Gastrocnemius medialis (tissue), 4 donors: ENCODE measurements around the gene MMP2.

Source experiments
- CTCF ChIP-seq, 5 experiments: fragments of 450-650 bp in 3 of 5; fragments of 200-600 bp in 2 of 5; sonication (generic) in 2 of 5; IDR thresholded peaks in 4 of 5; conservative IDR thresholded peaks in 1 of 5; 1 replicate in 4 of 5; 2 replicates in 1 of 5; pipeline ENCODE4 v1.5.1; 2016 to 2019; ENCODE audit warnings: antibody characterized with exemption in 5 of 5, mild to moderate bottlenecking in 3 of 5, moderate library complexity in 3 of 5
- POLR2A ChIP-seq, 2 donors: fragments of 450-650 bp; IDR thresholded peaks; one replicate each; pipeline ENCODE4 v1.6.1; 2017; ENCODE audit warnings: antibody characterized with exemption in 2 of 2, mild to moderate bottlenecking in 2 of 2, moderate library complexity in 2 of 2

- TF ChIP-seq POLR2A (IDR thresholded peaks at IDR 0.05) (no peak), CTCF (IDR thresholded peaks at IDR 0.05 in 4 of 5, conservative IDR thresholded peaks at IDR 0.05 in 1 of 5) (no peak)
Measured at GRCh38 chr16:55491691-55492090, 12.7 kb downstream of the MMP2 start.
